Pancreas (tissue), 10 donors: ENCODE data around the gene SOX21. TPM values are rescaled to one million over a fixed set of nuclear protein-coding genes. Genes with fewer than 3 reads are reported as not detected.

ENCODE experiments used
- ATAC-seq, 4 donors: fragments of 200-7000 bp; cut with Tn5 transposase; one replicate each; pipeline versions ENCODE4 v1.8.0 to v1.9.1; 2020; ENCODE audit warnings: mild to moderate bottlenecking in 4 of 4, moderate library complexity in 4 of 4
- DNase-seq, 6 donors: peaks; one replicate each; pipeline ENCODE4 v3.0.0-alpha.2; 2020
- FAIRE-seq: peaks from 2 replicates; lab custom pipeline; 2012; peaks lifted over from hg19 to GRCh38; lab: Jason Lieb, UNC
- H3K27ac ChIP-seq, 4 donors: fragments of 200-600 bp; sonication (generic); 1 replicate in 3 of 4; 2 replicates in 1 of 4; pipeline versions ENCODE4 v1.5.0 to v1.8.0; 2020
- H3K27me3 ChIP-seq, 4 donors: fragments of 200-600 bp; one replicate each; pipeline ENCODE4 v1.8.0; 2021
- H3K36me3 ChIP-seq, 3 donors: fragments of 200-600 bp; sonication (generic) in 1 of 3; one replicate each; pipeline versions ENCODE4 v1.5.0 to v1.8.0; 2020 to 2021
- H3K4me1 ChIP-seq, 3 donors: fragments of 200-600 bp; one replicate each; pipeline ENCODE4 v1.8.0; 2021
- H3K4me3 ChIP-seq, 4 donors: fragments of 200-600 bp; sonication (generic) in 2 of 4; one replicate each; pipeline versions ENCODE4 v1.5.0 to v1.8.0; 2020 to 2021
- H3K9me3 ChIP-seq, 4 donors: fragments of 200-600 bp; one replicate each; pipeline ENCODE4 v1.8.0; 2021
- WGBS, 2 donors: extraction: QIAGEN DNeasy Blood & Tissue Kit; methylation state at CpG; one replicate each; pipeline ENCODE4 v1.1.7; 2013; 5-methylcytosine and 5-hydroxymethylcytosine counted together
- intact Hi-C, 3 donors: fragments of 100-400 bp; cut with DNase I; formaldehyde crosslinking; loops; one replicate each; pipeline versions ENCODE4 v1.11.1 to v1.14.2; 2022
- polyA plus RNA-seq, 2 donors: library from polyadenylated mRNA; stranded (reverse); fragments of 200-250 nt; gene quantifications; one replicate each; pipeline ENCODE4 v1.2.3, GENCODE V29; 2013
- total RNA-seq, 6 donors: library from RNA; stranded (reverse); fragmentation: NEBNext Ultra II Directional in 4 of 6; extraction: Animal tissue kit (Norgen Biotek cat#: 25700) in 4 of 6; gene quantifications; one replicate each; pipeline versions ENCODE4 v1.2.1 to v1.2.4, GENCODE V29; 2021 to 2023
- TF ChIP-seq, protein P1 (sequence below), 4 donors: fragments of 200-600 bp; sonication (generic) in 3 of 4; IDR thresholded peaks; one replicate each; pipeline versions ENCODE4 v1.5.0 to v1.8.0; 2021; ENCODE audit warnings: antibody characterized with exemption in 4 of 4
- donor health status: healthy with polysubstance abuse.
- donor health status: DM: no; HTN: no; CAD: no; lungs with moderate emphysema.
- donor health status: DM: no; HTN: no; CAD: no.
- donor health status: control.
- donor health status: control.
- donor health status: Bipolar disorder and iron deficiency.
- donor health status: DM: yes; HTN: yes; CAD: no.
- donor health status: DM: no; HTN: no; CAD: no.
- donor health status: DM: no; HTN: no; CAD: no.
- donor health status: DM: yes; HTN: yes; CAD: no.

The SOX21 gene
- total and polyA plus RNA-seq, 8 donors: 0.16 TPM; not detected in 7

DNA sequence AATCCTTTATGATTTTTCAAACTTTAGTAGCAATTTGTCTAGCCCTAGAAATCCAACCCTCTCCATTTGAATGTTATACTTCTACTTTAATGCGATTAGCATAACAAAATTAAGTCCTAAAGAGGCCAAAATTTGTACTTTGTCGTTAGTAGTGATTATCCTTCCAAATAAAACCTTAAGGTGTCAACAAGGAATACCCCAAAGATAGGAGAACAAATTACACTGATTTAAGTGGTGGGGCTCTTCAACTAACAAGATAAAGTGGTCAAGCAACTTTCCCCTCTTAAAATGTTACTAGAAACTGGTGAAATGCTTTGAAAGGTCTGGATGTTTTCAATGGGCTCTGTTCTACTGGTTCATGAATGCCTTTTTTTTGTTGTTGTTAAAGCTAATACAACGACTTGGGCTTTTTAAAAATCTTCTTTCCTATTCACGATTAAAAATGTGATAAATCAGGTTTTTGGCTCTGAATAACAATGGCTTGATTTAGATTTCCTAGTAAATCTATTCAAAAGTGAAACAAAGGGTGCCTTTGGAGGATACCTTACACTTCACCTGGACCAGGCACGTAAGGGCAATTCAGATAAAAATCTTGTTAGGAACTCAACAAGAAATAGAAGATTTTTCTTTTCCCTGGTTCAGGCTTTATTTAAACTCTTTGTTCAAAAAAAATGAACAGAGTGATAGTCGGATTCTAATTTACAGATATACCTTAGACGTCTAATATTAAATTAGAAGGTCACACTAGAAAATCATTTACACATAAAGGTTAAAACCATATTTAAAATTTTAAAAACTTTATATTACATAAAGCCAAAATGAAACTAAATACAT is 3.1 kb downstream of the SOX21 start:
- no peak overlapping the region for H3K4me3 ChIP-seq
- H3K4me1 ChIP-seq: peaks cover 0 to 7% (median 6%) of the 10 kb centered on the region in 3 donors
- H3K27me3 ChIP-seq: peaks cover 11 to 88% (median 35%) of the 10 kb centered on the region in 4 donors
- intact Hi-C loops: no loop called here
- H3K36me3 ChIP-seq: no peaks in the 10 kb centered on the region
- DNase-seq: no peak
- ATAC-seq: no peak
- FAIRE-seq: no peak
- no peak overlapping the region for H3K27ac ChIP-seq
- TF ChIP-seq, protein P1, sequence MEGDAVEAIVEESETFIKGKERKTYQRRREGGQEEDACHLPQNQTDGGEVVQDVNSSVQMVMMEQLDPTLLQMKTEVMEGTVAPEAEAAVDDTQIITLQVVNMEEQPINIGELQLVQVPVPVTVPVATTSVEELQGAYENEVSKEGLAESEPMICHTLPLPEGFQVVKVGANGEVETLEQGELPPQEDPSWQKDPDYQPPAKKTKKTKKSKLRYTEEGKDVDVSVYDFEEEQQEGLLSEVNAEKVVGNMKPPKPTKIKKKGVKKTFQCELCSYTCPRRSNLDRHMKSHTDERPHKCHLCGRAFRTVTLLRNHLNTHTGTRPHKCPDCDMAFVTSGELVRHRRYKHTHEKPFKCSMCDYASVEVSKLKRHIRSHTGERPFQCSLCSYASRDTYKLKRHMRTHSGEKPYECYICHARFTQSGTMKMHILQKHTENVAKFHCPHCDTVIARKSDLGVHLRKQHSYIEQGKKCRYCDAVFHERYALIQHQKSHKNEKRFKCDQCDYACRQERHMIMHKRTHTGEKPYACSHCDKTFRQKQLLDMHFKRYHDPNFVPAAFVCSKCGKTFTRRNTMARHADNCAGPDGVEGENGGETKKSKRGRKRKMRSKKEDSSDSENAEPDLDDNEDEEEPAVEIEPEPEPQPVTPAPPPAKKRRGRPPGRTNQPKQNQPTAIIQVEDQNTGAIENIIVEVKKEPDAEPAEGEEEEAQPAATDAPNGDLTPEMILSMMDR (IDR thresholded peaks at IDR 0.05): no peak
- WGBS, 2 donors: 19% methylated on average over 7 of the region's 7 CpGs
- no peaks in the 10 kb centered on the region for H3K9me3 ChIP-seq

DNA sequence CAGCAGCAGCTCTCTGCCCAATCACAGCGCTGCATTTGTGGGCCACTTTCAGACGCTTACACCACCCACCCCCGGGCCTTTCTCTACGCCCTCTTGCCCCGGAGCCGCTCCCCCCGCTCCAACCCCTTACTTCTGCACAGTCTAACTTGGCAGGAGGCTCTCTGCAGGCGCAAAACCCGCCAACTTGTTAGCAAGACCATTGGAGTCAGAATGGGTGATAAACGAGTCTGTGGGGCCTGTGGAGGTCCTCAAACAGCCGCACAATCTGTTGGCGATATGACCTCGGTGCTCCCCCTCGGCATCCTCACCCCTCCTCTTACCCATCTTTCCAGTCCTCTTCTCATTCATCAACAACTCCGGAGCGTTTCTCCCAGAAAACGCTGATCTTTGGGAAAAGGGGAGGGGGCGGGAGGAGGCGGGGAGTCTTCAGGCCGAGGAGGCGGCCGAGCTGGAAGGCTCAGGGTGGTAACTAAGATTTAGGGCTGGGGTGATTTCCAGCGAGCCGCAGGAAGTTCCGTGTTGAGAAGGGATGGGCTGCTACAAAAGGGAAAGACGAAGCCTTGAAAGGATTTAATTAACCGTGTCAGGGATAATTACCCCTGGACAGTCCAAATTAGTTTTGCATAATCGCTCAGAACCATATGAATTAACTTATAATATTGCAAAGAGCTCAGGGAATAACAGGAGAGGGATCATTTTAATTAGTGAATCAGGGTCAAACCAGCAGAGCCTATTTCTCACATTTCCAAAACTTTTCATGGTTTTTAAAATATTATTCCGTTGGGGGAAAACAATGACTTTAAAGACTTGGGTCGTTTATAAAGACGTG is 4.1 kb downstream of the SOX21 start:
- H3K9me3 ChIP-seq: no peaks in the 10 kb centered on the region
- FAIRE-seq (no peak), DNase-seq (no peak), ATAC-seq (no peak)
- peaks cover 0 to 7% (median 6%) of the 10 kb centered on the region in 3 donors for H3K4me1 ChIP-seq
- H3K27ac ChIP-seq: no peak overlapping the region
- no peak overlapping the region for H3K4me3 ChIP-seq
- H3K36me3 ChIP-seq: no peaks in the 10 kb centered on the region
- WGBS, 2 donors: 11 to 12% methylated on average over 29 to 31 of the region's 31 CpGs
- peaks cover 11 to 88% (median 32%) of the 10 kb centered on the region in 4 donors for H3K27me3 ChIP-seq
- intact Hi-C loops: no loop called here
- TF ChIP-seq, protein P1 (IDR thresholded peaks at IDR 0.05): no peak

DNA sequence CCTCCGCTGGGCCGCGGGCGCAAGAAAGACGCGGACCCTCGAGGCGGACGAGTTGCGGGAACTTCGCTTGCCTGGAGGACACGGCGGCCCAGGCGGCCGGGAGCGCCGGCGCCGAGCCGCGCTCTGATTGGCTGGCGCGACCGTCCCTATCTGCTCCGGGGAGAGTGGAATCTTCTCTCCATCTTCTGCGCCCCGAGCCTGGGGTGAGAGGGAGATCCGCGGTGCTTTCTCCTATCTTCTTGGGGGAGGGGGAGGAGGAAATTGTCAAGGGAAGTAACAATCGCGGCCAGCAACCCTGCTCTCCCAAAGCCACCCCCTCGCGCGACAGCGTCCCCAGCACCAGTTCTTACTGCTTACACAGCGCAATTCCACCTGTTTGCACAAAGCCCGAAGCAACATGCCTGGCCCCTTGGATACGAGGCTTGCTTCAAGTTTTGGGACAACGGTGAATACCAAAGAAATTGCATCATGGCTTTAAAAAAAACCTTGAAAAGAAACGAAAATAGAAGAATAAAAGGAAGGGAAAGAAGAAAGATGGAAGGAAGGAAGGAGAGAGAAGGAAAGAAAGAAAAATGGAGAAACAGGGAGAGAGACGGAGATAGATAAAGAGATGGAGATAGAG is 4.8 kb downstream of the SOX21 start:
- no peak for DNase-seq
- intact Hi-C loops: no loop called here
- no peak for ATAC-seq
- no peaks in the 10 kb centered on the region for H3K9me3 ChIP-seq
- peaks cover 0 to under 1% (median 0%) of the 10 kb centered on the region in 3 donors for H3K4me1 ChIP-seq
- H3K27ac ChIP-seq: no peak overlapping the region
- peaks cover 11 to 88% (median 32%) of the 10 kb centered on the region in 4 donors for H3K27me3 ChIP-seq
- H3K4me3 ChIP-seq: no peak overlapping the region
- H3K36me3 ChIP-seq: no peaks in the 10 kb centered on the region
- FAIRE-seq: no peak
- WGBS, 2 donors: 6 to 8% methylated on average over 36 to 41 of the region's 41 CpGs
- TF ChIP-seq, protein P1 (IDR thresholded peaks at IDR 0.05): no peak

DNA sequence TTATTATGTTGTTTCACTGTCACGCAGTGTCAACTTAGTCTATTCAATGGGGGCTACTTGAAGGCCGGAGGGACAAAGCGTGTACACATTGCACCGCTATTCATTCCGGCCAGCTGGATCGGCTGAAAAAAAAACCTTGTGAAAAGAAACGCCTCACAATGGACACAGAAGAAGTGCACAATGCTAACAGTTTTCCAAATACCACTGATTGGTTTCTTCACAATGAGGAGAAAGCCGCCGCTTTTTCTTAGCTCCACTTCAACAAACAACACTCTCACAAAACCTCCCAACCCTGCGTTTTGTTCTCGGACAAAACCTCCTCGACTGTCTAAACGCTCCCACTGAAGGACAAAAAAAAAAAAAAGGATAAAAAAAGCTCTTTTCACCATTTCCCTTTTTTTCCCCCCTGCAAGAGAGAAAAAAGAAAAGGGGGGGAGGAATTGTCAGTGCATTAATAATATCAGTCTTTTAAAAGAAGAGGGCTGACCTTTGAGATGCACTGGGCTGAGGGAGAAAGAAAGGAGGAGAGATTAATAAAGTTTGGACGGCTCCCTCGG is 5.4 kb downstream of the SOX21 start:
- Histone ChIP-seq H3K36me3 (no peaks in the 10 kb centered on the region), H3K9me3 (no peaks in the 10 kb centered on the region), H3K4me1 (no peaks in the 10 kb centered on the region), H3K27me3 (peaks cover 9 to 88% (median 30%) of the 10 kb centered on the region in 4 donors), H3K4me3 (no peak overlapping the region), H3K27ac (no peak overlapping the region)
- FAIRE-seq: no peak
- intact Hi-C loops: no loop called here
- DNase-seq: no peak
- TF ChIP-seq, protein P1 (IDR thresholded peaks at IDR 0.05): no peak
- ATAC-seq: no peak
- 14 to 15% methylated on average over 15 of the region's 15 CpGs for WGBS, 2 donors
